SK-N-SH (cell line): ENCODE results near the gene COL15A1. TPM values are rescaled to one million over a fixed set of nuclear protein-coding genes. Genes with fewer than 3 reads are reported as not detected.
"Not testable (repeated sequence)": the region's sequence is repeated elsewhere in the genome, so short reads cannot be mapped to it uniquely, and the experiment has no call there.

Source experiments
- CTCF ChIA-PET: fragments of 300-600, 350-600 bp; formaldehyde crosslinking; extraction: SDS; loops from one replicate; lab custom pipeline; 2021; lab: Yijun Ruan, JAX
- POLR2A ChIA-PET: fragments of 350-600 bp; sonication (Branson Sonifier 250); formaldehyde crosslinking; extraction: SDS; loops from one replicate; lab custom pipeline; 2020; ENCODE audit warnings: antibody characterized with exemption, inconsistent platforms; lab: Yijun Ruan, JAX
- DNase-seq: peaks from one replicate; pipeline ENCODE4 v3.0.0; 2012
- H2AFZ ChIP-seq: fragments of 200-600 bp; sonication (generic); 2 replicates; pipeline ENCODE4 v1.8.1; 2016; ENCODE audit warnings: antibody characterized with exemption, mild to moderate bottlenecking, low read depth
- H3F3A ChIP-seq: fragments of 200-600 bp; sonication (generic); replicated peaks from 2 replicates; pipeline ENCODE3; 2016; ENCODE audit warnings: antibody characterized with exemption, mild to moderate bottlenecking; ENCODE audit not compliant: insufficient read depth
- H3K27ac ChIP-seq, 2 experiments: fragments of 200-500 bp in 1 of 2; fragments of 200-600 bp in 1 of 2; sonication (Bioruptor generic) in 1 of 2; sonication (generic), shearing (Covaris generic) in 1 of 2; 2 replicates each; pipeline versions ENCODE4 v1.5.1 to v1.6.1; 2014 to 2016; ENCODE audit warnings: low read depth in 2 of 2, inconsistent platforms in 1 of 2, low read length in 1 of 2, mild to moderate bottlenecking in 1 of 2, mixed read lengths in 1 of 2
- H3K27me3 ChIP-seq: fragments of 200-600 bp; sonication (generic), shearing (Covaris generic); 2 replicates; pipeline ENCODE4 v1.6.1; 2016; ENCODE audit warnings: mixed run types; ENCODE audit not compliant: insufficient read depth
- H3K36me3 ChIP-seq, 2 experiments: fragments of 200-500 bp in 1 of 2; fragments of 200-600 bp in 1 of 2; sonication (Bioruptor generic) in 1 of 2; sonication (generic) in 1 of 2; replicated peaks in 1 of 2; 2 replicates each; pipeline versions ENCODE3 to v1.5.1; 2014 to 2016; ENCODE audit warnings: low read length in 1 of 2, mild to moderate bottlenecking in 1 of 2; ENCODE audit not compliant: insufficient read depth in 2 of 2, control insufficient read depth in 1 of 2
- H3K4me1 ChIP-seq, 2 experiments: fragments of 200-500 bp in 1 of 2; fragments of 200-600 bp in 1 of 2; sonication (Bioruptor generic) in 1 of 2; sonication (generic), shearing (Covaris generic) in 1 of 2; 2 replicates each; pipeline versions ENCODE4 v1.5.1 to v1.6.1; 2014 to 2016; ENCODE audit warnings: low read depth in 1 of 2, low read length in 1 of 2, mixed run types in 1 of 2; ENCODE audit not compliant: insufficient read depth in 2 of 2, control insufficient read depth in 1 of 2
- H3K4me2 ChIP-seq: fragments of 200-600 bp; sonication (generic), shearing (Covaris generic); 2 replicates; pipeline ENCODE4 v1.6.1; 2017; ENCODE audit warnings: mixed run types
- H3K4me3 ChIP-seq, 2 experiments: fragments of 200-500 bp in 1 of 2; fragments of 200-600 bp in 1 of 2; sonication (Bioruptor generic) in 1 of 2; sonication (generic), shearing (Covaris generic) in 1 of 2; 2 replicates each; pipeline versions ENCODE4 v1.5.1 to v1.8.1; 2014 to 2016; ENCODE audit warnings: low read depth in 2 of 2, inconsistent platforms in 1 of 2, low read length in 1 of 2, mild to moderate bottlenecking in 1 of 2, mixed read lengths in 1 of 2, moderate library complexity in 1 of 2
- H3K79me2 ChIP-seq: fragments of 200-600 bp; sonication (generic); 2 replicates; pipeline ENCODE4 v1.8.1; 2017; ENCODE audit warnings: mild to moderate bottlenecking; ENCODE audit not compliant: insufficient read depth
- H3K9ac ChIP-seq: fragments of 200-600 bp; sonication (generic); 2 replicates; pipeline ENCODE4 v1.6.1; 2017; ENCODE audit warnings: mixed run types
- H3K9me2 ChIP-seq: fragments of 200-600 bp; sonication (generic); 2 replicates; pipeline ENCODE4 v1.6.1; 2017; ENCODE audit warnings: mixed run types
- H3K9me3 ChIP-seq: fragments of 200-600 bp; sonication (generic); 2 replicates; pipeline ENCODE4 v1.6.1; 2017; ENCODE audit warnings: mixed run types, mild to moderate bottlenecking, moderate library complexity
- H4K20me1 ChIP-seq: fragments of 200-600 bp; sonication (generic); 2 replicates; pipeline ENCODE4 v1.6.1; 2017; ENCODE audit warnings: mild to moderate bottlenecking, mixed run types; ENCODE audit not compliant: insufficient read depth
- ELF1 ChIP-seq: IDR thresholded peaks from 2 replicates; pipeline ENCODE4 v1.4.0; 2012
- EP300 ChIP-seq, 2 experiments: IDR thresholded peaks; 2 replicates each; pipeline versions ENCODE4 v1.4.0 to v1.6.1; 2012; ENCODE audit warnings: borderline replicate concordance in 1 of 2, low read depth in 1 of 2, low read length in 1 of 2
- FOXM1 ChIP-seq: IDR thresholded peaks from 2 replicates; pipeline ENCODE4 v1.4.0; 2012; ENCODE audit warnings: low read depth, mild to moderate bottlenecking
- MXI1 ChIP-seq: IDR thresholded peaks from 2 replicates; pipeline ENCODE4 v1.6.1; 2012; ENCODE audit warnings: mild to moderate bottlenecking, low read depth, low read length, improper control_type of control experiment
- RCOR1 ChIP-seq: fragments of 150-350 bp; IDR thresholded peaks from 2 replicates; pipeline ENCODE4 v1.6.1; 2017; ENCODE audit warnings: antibody characterized with exemption, low read length
- RFX5 ChIP-seq: IDR thresholded peaks from 2 replicates; pipeline ENCODE4 v1.6.1; 2012; ENCODE audit warnings: mild to moderate bottlenecking, improper control_type of control experiment, low read length
- WGBS: methylation state at CpG from one replicate; pipeline ENCODE4 v1.1.6; 2017; ENCODE audit warnings: low lambda C conversion rate; 5-methylcytosine and 5-hydroxymethylcytosine counted together
- polyA plus RNA-seq, 3 experiments: library from polyadenylated mRNA; depleted of rRNA; stranded (reverse); fragments of >200 nt; gene quantifications; 2 replicates each; pipeline ENCODE4 v1.2.3, GENCODE V29; 2012
- TF ChIP-seq, protein P1 (sequence below): IDR thresholded peaks from 2 replicates; pipeline ENCODE4 v1.6.1; 2012; ENCODE audit warnings: mild to moderate bottlenecking, low read depth, low read length, moderate library complexity
- TF ChIP-seq, protein P2 (sequence below): IDR thresholded peaks from 2 replicates; pipeline ENCODE4 v1.4.0; 2012; ENCODE audit warnings: low read depth, borderline replicate concordance

Gene COL15A1
- polyA plus RNA-seq, 1 of the 3 experiments (the other 2 are of a cell fraction): 0.84 TPM

GRCh38 chr9:98911042-98911441 lies 32.7 kb upstream of the COL15A1 start:
- CTCF ChIA-PET: no interaction called here
- Histone ChIP-seq H3F3A (peaks cover 14% of the 10 kb centered on the region), H3K4me3 (no peak overlapping the region), H3K4me2 (no peak overlapping the region), H3K27ac (no peak overlapping the region), H3K36me3 (no peaks in the 10 kb centered on the region), H2AFZ (no peak overlapping the region), H3K9me3 (no peaks in the 10 kb centered on the region), H4K20me1 (no peaks in the 10 kb centered on the region), H3K4me1 (peaks cover 0 to 23% of the 10 kb centered on the region in 2 experiments; a peak in 2 of 4 replicates), H3K9me2 (no peaks in the 10 kb centered on the region), H3K79me2 (no peaks in the 10 kb centered on the region)
- WGBS: 68% methylated on average over 5 of the region's 5 CpGs
- POLR2A ChIA-PET: no interaction called here
- TF ChIP-seq, protein P1, sequence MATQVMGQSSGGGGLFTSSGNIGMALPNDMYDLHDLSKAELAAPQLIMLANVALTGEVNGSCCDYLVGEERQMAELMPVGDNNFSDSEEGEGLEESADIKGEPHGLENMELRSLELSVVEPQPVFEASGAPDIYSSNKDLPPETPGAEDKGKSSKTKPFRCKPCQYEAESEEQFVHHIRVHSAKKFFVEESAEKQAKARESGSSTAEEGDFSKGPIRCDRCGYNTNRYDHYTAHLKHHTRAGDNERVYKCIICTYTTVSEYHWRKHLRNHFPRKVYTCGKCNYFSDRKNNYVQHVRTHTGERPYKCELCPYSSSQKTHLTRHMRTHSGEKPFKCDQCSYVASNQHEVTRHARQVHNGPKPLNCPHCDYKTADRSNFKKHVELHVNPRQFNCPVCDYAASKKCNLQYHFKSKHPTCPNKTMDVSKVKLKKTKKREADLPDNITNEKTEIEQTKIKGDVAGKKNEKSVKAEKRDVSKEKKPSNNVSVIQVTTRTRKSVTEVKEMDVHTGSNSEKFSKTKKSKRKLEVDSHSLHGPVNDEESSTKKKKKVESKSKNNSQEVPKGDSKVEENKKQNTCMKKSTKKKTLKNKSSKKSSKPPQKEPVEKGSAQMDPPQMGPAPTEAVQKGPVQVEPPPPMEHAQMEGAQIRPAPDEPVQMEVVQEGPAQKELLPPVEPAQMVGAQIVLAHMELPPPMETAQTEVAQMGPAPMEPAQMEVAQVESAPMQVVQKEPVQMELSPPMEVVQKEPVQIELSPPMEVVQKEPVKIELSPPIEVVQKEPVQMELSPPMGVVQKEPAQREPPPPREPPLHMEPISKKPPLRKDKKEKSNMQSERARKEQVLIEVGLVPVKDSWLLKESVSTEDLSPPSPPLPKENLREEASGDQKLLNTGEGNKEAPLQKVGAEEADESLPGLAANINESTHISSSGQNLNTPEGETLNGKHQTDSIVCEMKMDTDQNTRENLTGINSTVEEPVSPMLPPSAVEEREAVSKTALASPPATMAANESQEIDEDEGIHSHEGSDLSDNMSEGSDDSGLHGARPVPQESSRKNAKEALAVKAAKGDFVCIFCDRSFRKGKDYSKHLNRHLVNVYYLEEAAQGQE: no peak
- TF ChIP-seq FOXM1 (no peak), MXI1 (no peak), RCOR1 (no peak), EP300 (IDR thresholded peaks at IDR 0.05; ENCODE audit: borderline replicate concordance in 1 of 2, low read depth in 1 of 2, low read length in 1 of 2) (no peak), RFX5 (no peak), ELF1 (no peak)
- TF ChIP-seq, protein P2, sequence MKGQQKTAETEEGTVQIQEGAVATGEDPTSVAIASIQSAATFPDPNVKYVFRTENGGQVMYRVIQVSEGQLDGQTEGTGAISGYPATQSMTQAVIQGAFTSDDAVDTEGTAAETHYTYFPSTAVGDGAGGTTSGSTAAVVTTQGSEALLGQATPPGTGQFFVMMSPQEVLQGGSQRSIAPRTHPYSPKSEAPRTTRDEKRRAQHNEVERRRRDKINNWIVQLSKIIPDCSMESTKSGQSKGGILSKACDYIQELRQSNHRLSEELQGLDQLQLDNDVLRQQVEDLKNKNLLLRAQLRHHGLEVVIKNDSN: no peak
- TF ChIP-seq, all 33 proteins: peak for 0
- Histone ChIP-seq H3K9ac (no peak overlapping the region), H3K27me3 (no peaks in the 10 kb centered on the region)
- DNase-seq: no peak

GRCh38 chr9:98911738-98912137 lies 32.0 kb upstream of the COL15A1 start:
- H3K4me2 ChIP-seq, H3K4me3 ChIP-seq, H4K20me1 ChIP-seq, POLR2A ChIA-PET, CTCF ChIA-PET, H3K9me3 ChIP-seq, H3K79me2 ChIP-seq, H3K27ac ChIP-seq, DNase-seq, H3K27me3 ChIP-seq, H2AFZ ChIP-seq, H3K9me2 ChIP-seq, H3K36me3 ChIP-seq, H3K9ac ChIP-seq: not testable (repeated sequence)
- WGBS: 55% methylated on average over 6 of the region's 6 CpGs
- Histone ChIP-seq H3F3A (peaks cover 14% of the 10 kb centered on the region), H3K4me1 (peaks cover 0 to 18% of the 10 kb centered on the region in 2 experiments; a peak in 2 of 4 replicates)
